Measurements from ENCODE around the gene PEX16. TPM values are rescaled to one million over a fixed set of nuclear protein-coding genes. Genes with fewer than 3 reads are reported as not detected.

Gene PEX16
- 10 to 100 TPM; 51.0 to 69.9 (median 51.2) TPM for polyA plus RNA-seq

DNA sequence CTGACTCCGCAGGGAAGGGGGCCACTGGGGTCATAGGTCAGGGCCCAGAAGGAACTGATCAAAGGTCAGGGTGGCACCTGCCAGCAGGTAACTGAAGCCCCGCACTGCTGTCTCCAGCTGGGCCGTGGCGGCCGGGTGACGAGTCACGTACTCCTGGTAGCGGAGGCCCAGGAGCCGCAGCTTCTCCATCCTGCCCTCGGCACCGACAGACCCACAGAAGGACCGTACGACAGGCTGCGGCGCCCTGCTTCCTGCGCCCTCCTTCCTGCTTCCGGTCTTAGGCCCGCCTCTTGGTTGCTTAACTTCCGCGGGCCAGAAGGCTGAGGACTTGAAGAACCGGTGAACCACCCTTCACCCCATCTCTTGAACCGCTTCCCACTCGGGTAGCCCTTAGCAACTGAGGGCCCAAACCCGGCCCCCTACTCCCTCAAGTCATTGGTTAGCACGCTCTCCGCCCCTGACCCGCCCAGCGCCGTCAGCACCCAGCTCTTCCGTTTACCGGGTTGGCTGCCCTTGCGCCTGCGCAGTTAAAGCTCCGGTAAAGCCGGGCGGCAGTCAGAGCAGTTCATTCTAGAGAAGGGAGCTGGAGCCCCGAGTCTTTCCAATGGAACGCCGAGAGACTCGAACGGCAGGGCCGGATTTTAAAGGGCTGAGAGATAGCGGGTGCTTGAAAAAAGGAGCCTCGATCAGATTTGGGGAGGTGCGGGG, at the start of gene PEX16:
Gene PEX16 (minus strand): TSS at position 255 of the 708 bp plus-strand sequence. CDS start 66 bp downstream, at position 189.
- DNase-seq, result peak; percentile 96 to 98 (median 98)
- Mint-ChIP-seq H3K27me3 (ENCODE audit: low read depth in 3 of 3) (peaks cover 4 to 15% (median 9%) of the 10 kb centered on the region in 3 donors), H3K4me1 (peaks cover 46 to 47% of the 10 kb centered on the region in 2 donors), H3K27ac (peak within 1 kb of the TSS; percentile 89 to 99 (median 96)), H3K36me3 (no peaks in the 10 kb centered on the region), H3K4me3 (peak within 1 kb of the TSS; percentile 89 to 97 (median 94)), H3K9me3 (no peaks in the 10 kb centered on the region)

- peaks cover 0 to 3% (median 0%) of the 10 kb centered on the region in 3 donors for H3K27me3 Mint-ChIP-seq (ENCODE audit: low read depth in 3 of 3)
These were observed 47.3 kb upstream of the PEX16 start for GRCh38 chr11:45964911-45965389.

GRCh38 chr11:45961751-45962240, 44.1 kb upstream of the PEX16 start:
- Mint-ChIP-seq H3K27me3 (ENCODE audit: low read depth in 3 of 3) (no peaks in the 10 kb centered on the region), H3K9me3 (no peaks in the 10 kb centered on the region), H3K27ac (no peak overlapping the region), H3K4me1 (peaks cover 2 to 8% of the 10 kb centered on the region in 2 donors), H3K4me3 (no peak overlapping the region), H3K36me3 (peaks cover 4 to 15% (median 7%) of the 10 kb centered on the region in 3 donors)
- no peak for DNase-seq

More at GRCh38 chr11:45964911-45965389, 47.3 kb upstream of the PEX16 start:
- Mint-ChIP-seq H3K27ac (no peak overlapping the region), H3K9me3 (no peaks in the 10 kb centered on the region), H3K4me1 (peaks cover 0 to 3% of the 10 kb centered on the region in 2 donors), H3K4me3 (no peak overlapping the region), H3K36me3 (peaks cover 11 to 13% (median 12%) of the 10 kb centered on the region in 3 donors)
- DNase-seq, result peak; percentile 47 to 60 (median 53)

DNA sequence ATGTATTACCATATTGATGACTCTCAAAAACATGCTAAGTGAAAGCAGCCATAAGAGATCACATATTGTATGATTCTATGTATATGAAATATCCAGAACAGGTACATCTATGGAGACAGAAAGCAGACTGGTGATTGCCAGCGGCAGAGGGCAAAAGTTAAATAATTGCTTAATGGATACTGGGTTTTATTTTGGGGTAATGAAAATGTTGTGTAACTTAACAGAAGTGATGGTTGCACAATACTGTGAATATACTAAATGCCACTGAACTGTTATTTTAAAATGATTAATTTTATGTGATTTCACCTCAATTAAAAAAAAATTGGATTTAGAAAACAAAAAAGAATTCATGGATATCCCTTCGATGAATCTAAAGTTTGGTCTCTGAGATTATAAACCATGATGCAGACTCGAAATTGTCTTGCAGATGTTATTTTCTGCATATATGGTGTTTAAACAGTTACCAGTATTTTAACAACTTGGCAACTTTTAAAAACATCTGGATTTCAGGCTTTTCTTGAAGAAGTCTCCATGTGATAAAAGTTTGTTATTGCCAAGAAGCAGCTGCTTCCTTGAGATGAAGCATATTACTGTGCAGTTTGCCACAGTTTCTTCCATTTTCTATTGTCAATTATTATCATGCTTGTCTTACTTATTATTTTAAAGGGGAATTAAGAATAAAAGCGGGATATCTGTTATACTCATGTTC, 42.9 kb upstream of the PEX16 start:
- Mint-ChIP-seq H3K36me3 (peaks cover 5 to 15% (median 11%) of the 10 kb centered on the region in 3 donors), H3K4me1 (peaks cover 1 to 11% of the 10 kb centered on the region in 2 donors), H3K4me3 (no peak overlapping the region), H3K27ac (peak overlapping the region in 2 of 6 donors; percentile 6 to 17), H3K27me3 (ENCODE audit: low read depth in 3 of 3) (no peaks in the 10 kb centered on the region), H3K9me3 (no peaks in the 10 kb centered on the region)
- DNase-seq, result no peak

DNA sequence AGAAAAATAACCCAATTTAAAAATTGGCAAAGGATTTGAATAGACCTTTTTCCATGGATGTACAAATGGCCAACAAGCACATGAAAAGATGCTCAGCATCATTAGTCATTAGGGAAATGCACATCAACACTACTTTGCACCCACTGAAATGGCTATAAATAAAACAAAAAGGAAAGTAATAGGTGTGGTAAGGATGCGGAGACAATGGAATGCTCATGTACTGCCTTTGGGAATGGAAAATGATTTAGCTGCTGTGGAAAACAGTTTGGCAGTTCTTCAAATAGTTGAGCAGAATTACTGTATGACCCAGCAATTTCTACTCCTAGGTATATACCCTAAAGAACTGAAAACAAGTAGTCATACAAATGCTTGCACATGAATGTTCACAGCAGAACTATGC, 42.2 kb upstream of the PEX16 start:
- Mint-ChIP-seq H3K9me3 (no peaks in the 10 kb centered on the region), H3K4me3 (no peak overlapping the region), H3K27me3 (ENCODE audit: low read depth in 3 of 3) (no peaks in the 10 kb centered on the region), H3K4me1 (peaks cover 1 to 11% of the 10 kb centered on the region in 2 donors), H3K27ac (peak overlapping the region in 1 of 6 donors; percentile 17), H3K36me3 (peaks cover 12 to 15% (median 15%) of the 10 kb centered on the region in 3 donors)
- DNase-seq, result no peak

- no peak for DNase-seq
- no peaks in the 10 kb centered on the region for H3K9me3 Mint-ChIP-seq
- no peak overlapping the region for H3K27ac Mint-ChIP-seq
- H3K4me1 Mint-ChIP-seq, result no peaks in the 10 kb centered on the region
- no peak overlapping the region for H3K4me3 Mint-ChIP-seq
- H3K36me3 Mint-ChIP-seq, result peaks cover 16 to 57% (median 29%) of the 10 kb centered on the region in 3 donors
- peaks cover 0 to 5% (median 2%) of the 10 kb centered on the region in 3 donors for H3K27me3 Mint-ChIP-seq (ENCODE audit: low read depth in 3 of 3)
These were observed 32.3 kb upstream of the PEX16 start for GRCh38 chr11:45949992-45950407.

- H3K27ac Mint-ChIP-seq, result no peak overlapping the region
- no peaks in the 10 kb centered on the region for H3K9me3 Mint-ChIP-seq
- H3K4me1 Mint-ChIP-seq, result no peaks in the 10 kb centered on the region
- no peak for DNase-seq
- H3K27me3 Mint-ChIP-seq (ENCODE audit: low read depth in 3 of 3), result peaks cover 0 to 5% (median 2%) of the 10 kb centered on the region in 3 donors
- H3K4me3 Mint-ChIP-seq, result no peak overlapping the region
- H3K36me3 Mint-ChIP-seq, result peaks cover 24 to 68% (median 29%) of the 10 kb centered on the region in 3 donors
These were observed 30.7 kb upstream of the PEX16 start for GRCh38 chr11:45948356-45948755.

DNA sequence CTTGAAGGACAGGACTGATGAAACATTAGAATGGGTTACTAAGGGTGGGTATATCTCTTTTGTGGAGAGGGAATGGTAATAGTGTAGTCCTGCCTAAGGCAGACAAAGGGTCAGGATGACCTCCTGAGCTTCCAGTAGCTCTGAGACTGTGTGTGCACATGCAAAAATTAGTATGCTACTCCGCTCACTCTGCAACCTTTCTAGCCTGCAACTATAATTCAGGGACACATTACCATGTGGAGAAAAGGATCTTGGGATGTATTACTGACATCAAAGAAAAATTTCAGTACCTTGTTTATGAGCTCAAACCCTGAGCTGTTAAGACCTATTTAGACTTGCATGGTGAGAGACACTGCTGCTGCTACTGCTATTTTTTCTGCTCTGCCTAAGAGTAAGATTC, 30.2 kb upstream of the PEX16 start:
- H3K4me1 Mint-ChIP-seq, result no peaks in the 10 kb centered on the region
- H3K27ac Mint-ChIP-seq, result no peak overlapping the region
- no peak overlapping the region for H3K4me3 Mint-ChIP-seq
- H3K9me3 Mint-ChIP-seq, result no peaks in the 10 kb centered on the region
- H3K27me3 Mint-ChIP-seq (ENCODE audit: low read depth in 3 of 3), result peaks cover 0 to 5% (median 2%) of the 10 kb centered on the region in 3 donors
- peaks cover 23 to 63% (median 30%) of the 10 kb centered on the region in 3 donors for H3K36me3 Mint-ChIP-seq
- no peak for DNase-seq

DNA sequence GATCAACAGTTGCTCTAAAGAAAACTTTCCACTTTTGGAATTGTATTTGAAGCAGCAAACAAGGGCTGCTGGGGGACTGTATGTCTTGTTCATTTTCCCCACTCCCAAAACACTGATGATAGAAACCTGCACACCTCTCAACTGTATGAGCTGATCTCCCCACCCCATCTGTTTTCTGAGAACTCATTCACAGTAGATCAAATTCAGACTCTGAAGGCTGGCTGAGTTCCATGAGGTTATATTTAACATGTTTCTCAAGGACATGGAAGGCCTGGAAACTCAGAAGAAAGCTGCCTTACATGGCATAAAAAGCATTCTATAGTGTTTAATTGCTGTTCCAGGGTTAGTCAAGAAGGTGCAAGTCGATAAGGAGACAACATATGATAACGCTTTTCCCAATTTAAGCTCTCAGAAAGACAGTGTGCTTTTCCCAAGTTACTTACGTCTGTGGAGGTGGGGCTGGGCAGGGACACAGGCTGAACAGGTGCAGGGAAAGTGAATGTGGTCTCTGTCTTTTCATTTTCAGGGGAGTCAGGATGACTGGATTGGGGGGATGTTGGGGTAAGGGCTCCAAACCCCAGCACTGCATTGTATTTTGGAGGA, 27.8 kb upstream of the PEX16 start:
- peaks cover 0 to 5% (median 2%) of the 10 kb centered on the region in 3 donors for H3K27me3 Mint-ChIP-seq (ENCODE audit: low read depth in 3 of 3)
- peak overlapping the region in 1 of 6 donors; percentile 13 for H3K27ac Mint-ChIP-seq
- no peak overlapping the region for H3K4me3 Mint-ChIP-seq
- H3K4me1 Mint-ChIP-seq, result no peaks in the 10 kb centered on the region
- DNase-seq, result no peak
- peaks cover 22 to 66% (median 33%) of the 10 kb centered on the region in 3 donors for H3K36me3 Mint-ChIP-seq
- H3K9me3 Mint-ChIP-seq, result no peaks in the 10 kb centered on the region

GRCh38 chr11:45942381-45942780, 24.7 kb upstream of the PEX16 start:
- no peaks in the 10 kb centered on the region for H3K4me1 Mint-ChIP-seq
- H3K4me3 Mint-ChIP-seq, result no peak overlapping the region
- H3K9me3 Mint-ChIP-seq, result no peaks in the 10 kb centered on the region
- no peak for DNase-seq
- H3K27me3 Mint-ChIP-seq (ENCODE audit: low read depth in 3 of 3), result peaks cover 0 to 3% (median 0%) of the 10 kb centered on the region in 3 donors
- H3K27ac Mint-ChIP-seq, result no peak overlapping the region
- H3K36me3 Mint-ChIP-seq, result peaks cover 18 to 41% (median 19%) of the 10 kb centered on the region in 3 donors

GRCh38 chr11:45941285-45941684, 23.6 kb upstream of the PEX16 start:
- no peak for DNase-seq
- peaks cover 0 to 3% (median 0%) of the 10 kb centered on the region in 3 donors for H3K27me3 Mint-ChIP-seq (ENCODE audit: low read depth in 3 of 3)
- H3K27ac Mint-ChIP-seq, result no peak overlapping the region
- peaks cover 18 to 40% (median 27%) of the 10 kb centered on the region in 3 donors for H3K36me3 Mint-ChIP-seq
- H3K4me3 Mint-ChIP-seq, result no peak overlapping the region
- no peaks in the 10 kb centered on the region for H3K4me1 Mint-ChIP-seq
- H3K9me3 Mint-ChIP-seq, result no peaks in the 10 kb centered on the region

GRCh38 chr11:45939836-45940235, 22.2 kb upstream of the PEX16 start:
- no peak for DNase-seq
- H3K27ac Mint-ChIP-seq, result no peak overlapping the region
- H3K4me3 Mint-ChIP-seq, result no peak overlapping the region
- peaks cover 0 to 3% (median 0%) of the 10 kb centered on the region in 3 donors for H3K27me3 Mint-ChIP-seq (ENCODE audit: low read depth in 3 of 3)
- H3K36me3 Mint-ChIP-seq, result peaks cover 9 to 34% (median 14%) of the 10 kb centered on the region in 3 donors
- no peaks in the 10 kb centered on the region for H3K4me1 Mint-ChIP-seq
- no peaks in the 10 kb centered on the region for H3K9me3 Mint-ChIP-seq

- H3K27ac Mint-ChIP-seq, result no peak overlapping the region
- H3K9me3 Mint-ChIP-seq, result no peaks in the 10 kb centered on the region
- no peak overlapping the region for H3K4me3 Mint-ChIP-seq
- H3K4me1 Mint-ChIP-seq, result no peaks in the 10 kb centered on the region
- H3K27me3 Mint-ChIP-seq (ENCODE audit: low read depth in 3 of 3), result peaks cover 0 to 4% (median 0%) of the 10 kb centered on the region in 3 donors
- H3K36me3 Mint-ChIP-seq, result peaks cover 5 to 35% (median 11%) of the 10 kb centered on the region in 3 donors
- no peak for DNase-seq
These were observed 20.2 kb upstream of the PEX16 start for GRCh38 chr11:45937916-45938315.

Measured in immature natural killer cell (primary cell).